Caco-2 (cell line): ENCODE results near the gene LIFR. TPM values are rescaled to one million over a fixed set of nuclear protein-coding genes. Genes with fewer than 3 reads are reported as not detected.
A peak's percentile ranks its signal among the peaks of the same experiment; 100 is the strongest.

Experiments
- Bru-seq: library from RNA; stranded (reverse); fragments of 400-500 nt; gene quantifications from one replicate; lab custom pipeline; 2021; lab: Mats Ljungman, UMichigan
- BruChase-seq, 2 experiments: library from RNA; stranded (reverse); fragments of 400-500 nt; gene quantifications; one replicate each; lab custom pipeline; 2021; lab: Mats Ljungman, UMichigan
- BruUV-seq: library from RNA; stranded (reverse); fragments of 400-500 nt; replicated peaks from 2 replicates; lab custom pipeline; 2021; lab: Mats Ljungman, UMichigan
- CTCF ChIA-PET: fragments of 300-600 bp; sonication (Branson Sonifier 250); formaldehyde crosslinking; loops from one replicate; lab custom pipeline; 2022; ENCODE audit warnings: antibody characterized with exemption; lab: Charles Lee
- POLR2A ChIA-PET: fragments of 300-600 bp; sonication (Branson Sonifier 250); formaldehyde crosslinking; loops from one replicate; lab custom pipeline; 2022; ENCODE audit warnings: antibody characterized with exemption; lab: Charles Lee
- DNase-seq, 2 experiments: peaks; one replicate each; pipeline versions ENCODE4 v3.0.0 to v3.0.0-alpha.2; 2020 to 2022
- H3K27me3 ChIP-seq: replicated peaks from 2 replicates; pipeline ENCODE4 v1.6.0; 2011; ENCODE audit warnings: low read length; ENCODE audit not compliant: control insufficient read depth, insufficient read depth
- H3K36me3 ChIP-seq: 2 replicates; pipeline ENCODE4 v1.5.1; 2011; ENCODE audit warnings: low read length; ENCODE audit not compliant: control insufficient read depth, insufficient read depth
- H3K4me1 ChIP-seq: fragments of 250-450 bp; sonication (Bioruptor Pico); 2 replicates; pipeline ENCODE4 v1.5.1; 2020; ENCODE audit warnings: mild to moderate bottlenecking
- H3K4me3 ChIP-seq: 2 replicates; pipeline ENCODE4 v1.5.1; 2011; ENCODE audit warnings: low read depth, mild to moderate bottlenecking, control low read depth, low read length
- H3K9me3 ChIP-seq: fragments of 250-450 bp; sonication (Bioruptor Pico); 2 replicates; pipeline ENCODE4 v1.5.1; 2020; ENCODE audit warnings: mild to moderate bottlenecking, moderate library complexity
- H3K27ac Mint-ChIP-seq: one replicate; pipeline ENCODE4 v1.8.0; 2022; ENCODE audit warnings: mixed read lengths; ENCODE audit not compliant: unreplicated experiment
- H3K27me3 Mint-ChIP-seq: one replicate; pipeline ENCODE4 v1.8.0; 2022; ENCODE audit warnings: mixed read lengths; ENCODE audit not compliant: insufficient read depth, unreplicated experiment
- H3K36me3 Mint-ChIP-seq: one replicate; pipeline ENCODE4 v1.8.0; 2022; ENCODE audit warnings: mild to moderate bottlenecking, mixed read lengths; ENCODE audit not compliant: insufficient read depth, unreplicated experiment
- H3K4me1 Mint-ChIP-seq: one replicate; pipeline ENCODE4 v1.8.0; 2022; ENCODE audit warnings: low read depth, mixed read lengths; ENCODE audit not compliant: unreplicated experiment
- H3K4me3 Mint-ChIP-seq: one replicate; pipeline ENCODE4 v1.8.0; 2022; ENCODE audit warnings: mild to moderate bottlenecking, moderate library complexity, mixed read lengths; ENCODE audit not compliant: unreplicated experiment
- H3K9me3 Mint-ChIP-seq: one replicate; pipeline ENCODE4 v1.8.0; 2022; ENCODE audit warnings: mixed read lengths; ENCODE audit not compliant: unreplicated experiment
- intact Hi-C: fragments of 100-400 bp; cut with micrococcal nuclease; formaldehyde crosslinking; loops from one replicate; pipeline ENCODE4 v1.10.0; 2022; ENCODE audit not compliant: unreplicated experiment
- long read RNA-seq: library from polyadenylated mRNA; stranded (forward); transcript quantifications from one replicate; pipeline ENCODE4 v2.0.0, GENCODE V29; 2022
- total RNA-seq: library from RNA; stranded (reverse); gene quantifications from 2 replicates; pipeline ENCODE4 v1.2.3, GENCODE V29; 2022
- TF ChIP-seq, protein P1 (sequence below), 2 experiments: fragments of 200-600 bp in 1 of 2; IDR thresholded peaks; 1 replicate in 1 of 2; 2 replicates in 1 of 2; pipeline versions ENCODE4 v1.5.1 to v1.8.0; 2011 to 2022; ENCODE audit warnings: antibody characterized with exemption in 1 of 2, control low read depth in 1 of 2, inconsistent platforms in 1 of 2, low read depth in 1 of 2, low read length in 1 of 2, mild to moderate bottlenecking in 1 of 2, moderate library complexity in 1 of 2; ENCODE audit not compliant: insufficient read depth in 1 of 2, severe bottlenecking in 1 of 2, unreplicated experiment in 1 of 2

LIFR gene, protein sequence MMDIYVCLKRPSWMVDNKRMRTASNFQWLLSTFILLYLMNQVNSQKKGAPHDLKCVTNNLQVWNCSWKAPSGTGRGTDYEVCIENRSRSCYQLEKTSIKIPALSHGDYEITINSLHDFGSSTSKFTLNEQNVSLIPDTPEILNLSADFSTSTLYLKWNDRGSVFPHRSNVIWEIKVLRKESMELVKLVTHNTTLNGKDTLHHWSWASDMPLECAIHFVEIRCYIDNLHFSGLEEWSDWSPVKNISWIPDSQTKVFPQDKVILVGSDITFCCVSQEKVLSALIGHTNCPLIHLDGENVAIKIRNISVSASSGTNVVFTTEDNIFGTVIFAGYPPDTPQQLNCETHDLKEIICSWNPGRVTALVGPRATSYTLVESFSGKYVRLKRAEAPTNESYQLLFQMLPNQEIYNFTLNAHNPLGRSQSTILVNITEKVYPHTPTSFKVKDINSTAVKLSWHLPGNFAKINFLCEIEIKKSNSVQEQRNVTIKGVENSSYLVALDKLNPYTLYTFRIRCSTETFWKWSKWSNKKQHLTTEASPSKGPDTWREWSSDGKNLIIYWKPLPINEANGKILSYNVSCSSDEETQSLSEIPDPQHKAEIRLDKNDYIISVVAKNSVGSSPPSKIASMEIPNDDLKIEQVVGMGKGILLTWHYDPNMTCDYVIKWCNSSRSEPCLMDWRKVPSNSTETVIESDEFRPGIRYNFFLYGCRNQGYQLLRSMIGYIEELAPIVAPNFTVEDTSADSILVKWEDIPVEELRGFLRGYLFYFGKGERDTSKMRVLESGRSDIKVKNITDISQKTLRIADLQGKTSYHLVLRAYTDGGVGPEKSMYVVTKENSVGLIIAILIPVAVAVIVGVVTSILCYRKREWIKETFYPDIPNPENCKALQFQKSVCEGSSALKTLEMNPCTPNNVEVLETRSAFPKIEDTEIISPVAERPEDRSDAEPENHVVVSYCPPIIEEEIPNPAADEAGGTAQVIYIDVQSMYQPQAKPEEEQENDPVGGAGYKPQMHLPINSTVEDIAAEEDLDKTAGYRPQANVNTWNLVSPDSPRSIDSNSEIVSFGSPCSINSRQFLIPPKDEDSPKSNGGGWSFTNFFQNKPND
- total RNA-seq (4.8 and 5.1 TPM in 2 replicates), Bru-seq, nascent RNA (percentile 47 among the genes with signal in this experiment), BruChase-seq, experiment 1, labeled RNA remaining after a 2-hour chase (percentile 55 among the genes with signal in this experiment), BruChase-seq, experiment 2, labeled RNA remaining after a 6-hour chase (percentile 54 among the genes with signal in this experiment)
- long read RNA-seq, partial matches to known transcripts = 0 of 2 reads
- long read RNA-seq, other reads (novel, unspliced or antisense) = 2 of 2 reads

DNA sequence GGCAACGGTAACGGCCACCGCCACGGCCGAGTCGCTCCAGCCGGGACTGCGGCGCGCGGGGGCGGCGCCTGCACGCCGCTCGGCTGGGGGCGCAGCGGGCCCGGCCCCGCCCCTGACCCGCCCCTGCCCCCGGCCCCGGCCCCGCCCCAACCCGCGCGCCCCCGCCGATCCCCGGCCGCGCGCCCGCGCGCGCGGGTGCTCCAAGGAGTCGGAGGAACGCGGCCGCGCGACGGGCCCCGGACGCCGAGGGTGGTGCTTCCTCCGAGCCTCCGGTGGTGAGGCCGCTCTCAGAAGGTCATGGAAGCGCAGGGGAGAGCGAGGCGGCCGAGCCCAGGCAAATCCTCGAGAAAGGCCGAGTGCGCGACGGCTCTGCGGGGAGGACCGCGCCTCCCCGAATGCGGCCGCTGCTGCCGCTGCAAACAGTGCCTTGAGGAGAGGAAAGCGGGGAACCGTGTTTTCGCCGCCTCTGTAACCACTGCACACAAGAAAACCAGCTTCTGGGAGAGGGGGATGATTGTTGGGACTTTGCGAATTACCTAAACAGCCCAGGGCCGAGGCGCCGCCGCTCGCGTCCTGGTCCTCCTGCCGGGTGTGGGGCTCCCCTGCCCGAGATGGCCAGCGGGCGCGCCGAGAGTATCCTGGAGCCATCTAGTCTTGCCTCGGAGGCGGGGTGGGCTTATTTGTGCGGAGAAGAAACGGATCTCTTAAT is at the start of gene LIFR:
Gene LIFR, minus strand, starts transcription at position 48 of the 709 bp plus-strand sequence. CDS start 25,999 bp downstream, outside the sequence.
- Mint-ChIP-seq H3K36me3 (no peaks in the 10 kb centered on the region), H3K9me3 (peaks cover 10% of the 10 kb centered on the region), H3K27me3 (no peaks in the 10 kb centered on the region), H3K4me1 (no peaks in the 10 kb centered on the region), H3K4me3 (no peak within 1 kb of the TSS), H3K27ac (no peak within 1 kb of the TSS)
- BruUV-seq = no TSS peak
- H3K9me3 ChIP-seq = peaks cover 10% of the 10 kb centered on the region; the same call in 1 of the 2 replicates
- no peak within 1 kb of the TSS for H3K4me3 ChIP-seq
- ChIA-PET CTCF (no interaction called here), POLR2A (no interaction called here)
- TF ChIP-seq, protein P1, sequence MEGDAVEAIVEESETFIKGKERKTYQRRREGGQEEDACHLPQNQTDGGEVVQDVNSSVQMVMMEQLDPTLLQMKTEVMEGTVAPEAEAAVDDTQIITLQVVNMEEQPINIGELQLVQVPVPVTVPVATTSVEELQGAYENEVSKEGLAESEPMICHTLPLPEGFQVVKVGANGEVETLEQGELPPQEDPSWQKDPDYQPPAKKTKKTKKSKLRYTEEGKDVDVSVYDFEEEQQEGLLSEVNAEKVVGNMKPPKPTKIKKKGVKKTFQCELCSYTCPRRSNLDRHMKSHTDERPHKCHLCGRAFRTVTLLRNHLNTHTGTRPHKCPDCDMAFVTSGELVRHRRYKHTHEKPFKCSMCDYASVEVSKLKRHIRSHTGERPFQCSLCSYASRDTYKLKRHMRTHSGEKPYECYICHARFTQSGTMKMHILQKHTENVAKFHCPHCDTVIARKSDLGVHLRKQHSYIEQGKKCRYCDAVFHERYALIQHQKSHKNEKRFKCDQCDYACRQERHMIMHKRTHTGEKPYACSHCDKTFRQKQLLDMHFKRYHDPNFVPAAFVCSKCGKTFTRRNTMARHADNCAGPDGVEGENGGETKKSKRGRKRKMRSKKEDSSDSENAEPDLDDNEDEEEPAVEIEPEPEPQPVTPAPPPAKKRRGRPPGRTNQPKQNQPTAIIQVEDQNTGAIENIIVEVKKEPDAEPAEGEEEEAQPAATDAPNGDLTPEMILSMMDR (IDR thresholded peaks at IDR 0.05; ENCODE audit: insufficient read depth in 1 of 2, low read depth in 1 of 2, low read length in 1 of 2, severe bottlenecking in 1 of 2, unreplicated experiment in 1 of 2) = no peak
- no peak for DNase-seq
- H3K4me1 ChIP-seq = peaks cover 4% of the 10 kb centered on the region; the same call in 1 of the 2 replicates
- H3K27me3 ChIP-seq = no peaks in the 10 kb centered on the region
- H3K36me3 ChIP-seq = no peaks in the 10 kb centered on the region
- intact Hi-C loops = no loop called here

DNA sequence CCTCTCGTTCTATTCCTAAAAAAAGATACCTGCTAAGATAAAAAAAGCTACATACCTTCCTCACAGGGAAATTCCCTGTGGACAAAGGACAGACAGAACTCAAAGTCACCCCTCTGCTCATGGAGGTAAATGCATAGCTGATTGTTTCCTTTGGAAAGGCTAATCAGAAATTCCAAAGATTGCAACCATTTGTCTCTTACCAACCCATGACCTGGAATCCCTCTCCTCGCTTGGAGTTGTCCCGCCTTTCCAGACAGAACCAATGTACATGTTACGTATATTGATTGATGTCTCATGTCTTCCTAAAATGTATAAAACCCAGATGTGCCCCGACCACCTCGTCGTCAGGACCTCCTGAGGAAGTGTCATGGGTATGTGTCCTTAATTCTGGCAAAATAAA is 49.2 kb upstream of the LIFR start:
- Mint-ChIP-seq H3K4me1 (peaks cover 56% of the 10 kb centered on the region), H3K4me3 (peak overlapping the region; percentile 57), H3K9me3 (peaks cover 14% of the 10 kb centered on the region), H3K27me3 (no peaks in the 10 kb centered on the region), H3K27ac (peak overlapping the region; percentile 71), H3K36me3 (peaks cover 10% of the 10 kb centered on the region)
- peaks cover 82% of the 10 kb centered on the region for H3K4me1 ChIP-seq
- H3K9me3 ChIP-seq = no peaks in the 10 kb centered on the region; the same call in 1 of the 2 replicates
- no peaks in the 10 kb centered on the region for H3K27me3 ChIP-seq
- no TSS peak for BruUV-seq
- DNase-seq = peak in 1 of 2 experiments; percentile 51
- CTCF ChIA-PET = no interaction called here
- H3K4me3 ChIP-seq = no peak overlapping the region
- POLR2A ChIA-PET = no interaction called here
- no peaks in the 10 kb centered on the region for H3K36me3 ChIP-seq
- TF ChIP-seq, protein P1 (IDR thresholded peaks at IDR 0.05; ENCODE audit: insufficient read depth in 1 of 2, low read depth in 1 of 2, low read length in 1 of 2, severe bottlenecking in 1 of 2, unreplicated experiment in 1 of 2) = no peak
- intact Hi-C loops = no loop called here
